Mesothelial cell of epicardium (in vitro differentiated cells): ENCODE data around the gene PPEF2. TPM values are rescaled to one million over a fixed set of nuclear protein-coding genes. Genes with fewer than 3 reads are reported as not detected.

ENCODE experiments used
- DNase-seq, 2 experiments: peaks; one replicate each; pipeline ENCODE4 v3.0.0; 2021; ENCODE audit warnings: low spot score in 2 of 2; ENCODE audit not compliant: unreplicated experiment in 2 of 2
- H3K27ac Mint-ChIP-seq: 2 replicates; pipeline ENCODE4 v1.8.0; 2021; ENCODE audit warnings: mixed read lengths
- H3K27me3 Mint-ChIP-seq: 2 replicates; pipeline ENCODE4 v1.8.0; 2021; ENCODE audit warnings: low read depth, mixed read lengths
- H3K36me3 Mint-ChIP-seq: 2 replicates; pipeline ENCODE4 v1.8.0; 2021; ENCODE audit warnings: mixed read lengths
- H3K4me1 Mint-ChIP-seq: 2 replicates; pipeline ENCODE4 v1.8.0; 2021; ENCODE audit warnings: mixed read lengths
- H3K4me3 Mint-ChIP-seq: 2 replicates; pipeline ENCODE4 v1.8.0; 2021; ENCODE audit warnings: mild to moderate bottlenecking, moderate library complexity, mixed read lengths
- H3K9me3 Mint-ChIP-seq: 2 replicates; pipeline ENCODE4 v1.8.0; 2021; ENCODE audit warnings: mixed read lengths
- CTCF ChIP-seq: fragments of 200-600 bp; sonication (generic); IDR thresholded peaks from one replicate; pipeline ENCODE4 v1.5.0; 2021; ENCODE audit warnings: antibody characterized with exemption; ENCODE audit not compliant: unreplicated experiment
- total RNA-seq: library from RNA; stranded (reverse); gene quantifications from 3 replicates; pipeline ENCODE4 v1.2.1, GENCODE V29; 2021

The PPEF2 gene
- total RNA-seq, 1 donor from 2014 or later = not detected

- DNase-seq = no peak
- H3K9me3 Mint-ChIP-seq = peaks cover 5% of the 10 kb centered on the region
- H3K36me3 Mint-ChIP-seq = no peaks in the 10 kb centered on the region
- no peak overlapping the region for H3K4me3 Mint-ChIP-seq
- no peak overlapping the region for H3K27ac Mint-ChIP-seq
- no peaks in the 10 kb centered on the region for H3K4me1 Mint-ChIP-seq
- no peaks in the 10 kb centered on the region for H3K27me3 Mint-ChIP-seq
- no peak for TF ChIP-seq CTCF
These were observed 71.3 kb downstream of the PPEF2 start for GRCh38 chr4:75830906-75831305.

DNA sequence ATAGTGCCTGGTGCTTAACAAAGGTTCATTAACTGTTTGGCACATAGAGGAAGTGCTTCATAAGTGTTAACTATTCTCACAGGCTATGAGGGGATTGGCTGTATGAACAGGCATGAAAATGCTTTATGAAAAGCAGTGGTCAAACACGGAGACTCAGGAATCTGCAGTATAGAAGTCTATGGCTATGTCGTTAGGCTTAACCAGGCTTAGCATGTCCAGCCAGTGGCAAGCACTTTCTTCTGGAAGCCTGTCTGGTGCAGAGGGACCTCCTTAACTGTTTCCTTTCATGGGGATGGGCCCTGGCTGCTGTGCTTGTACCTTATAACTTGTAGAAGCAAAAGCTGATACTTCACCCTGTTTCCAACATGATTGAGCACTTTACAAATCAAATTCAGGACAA lies 78.4 kb downstream of the PPEF2 start:
- Mint-ChIP-seq H3K27me3 (no peaks in the 10 kb centered on the region), H3K4me3 (no peak overlapping the region), H3K4me1 (no peaks in the 10 kb centered on the region), H3K9me3 (no peaks in the 10 kb centered on the region), H3K36me3 (no peaks in the 10 kb centered on the region), H3K27ac (no peak overlapping the region)
- DNase-seq = no peak
- TF ChIP-seq CTCF = no peak

GRCh38 chr4:75822416-75822815 lies 79.8 kb downstream of the PPEF2 start:
- Mint-ChIP-seq H3K4me3 (no peak overlapping the region), H3K27ac (no peak overlapping the region), H3K27me3 (no peaks in the 10 kb centered on the region), H3K36me3 (no peaks in the 10 kb centered on the region), H3K9me3 (no peaks in the 10 kb centered on the region), H3K4me1 (no peaks in the 10 kb centered on the region)
- no peak for DNase-seq
- no peak for TF ChIP-seq CTCF

- Mint-ChIP-seq H3K27me3 (no peaks in the 10 kb centered on the region), H3K4me3 (no peak overlapping the region), H3K9me3 (no peaks in the 10 kb centered on the region), H3K27ac (no peak overlapping the region), H3K4me1 (no peaks in the 10 kb centered on the region), H3K36me3 (no peaks in the 10 kb centered on the region)
- TF ChIP-seq CTCF = no peak
- no peak for DNase-seq
These were observed 80.3 kb downstream of the PPEF2 start for GRCh38 chr4:75821966-75822365.

- H3K27ac Mint-ChIP-seq = no peak overlapping the region
- H3K27me3 Mint-ChIP-seq = no peaks in the 10 kb centered on the region
- H3K36me3 Mint-ChIP-seq = peaks cover 3% of the 10 kb centered on the region
- TF ChIP-seq CTCF = no peak
- no peak for DNase-seq
- H3K4me1 Mint-ChIP-seq = no peaks in the 10 kb centered on the region
- no peaks in the 10 kb centered on the region for H3K9me3 Mint-ChIP-seq
- no peak overlapping the region for H3K4me3 Mint-ChIP-seq
These were observed 81.0 kb downstream of the PPEF2 start for GRCh38 chr4:75821216-75821615.

- Mint-ChIP-seq H3K36me3 (peaks cover 5% of the 10 kb centered on the region), H3K4me1 (no peaks in the 10 kb centered on the region), H3K27me3 (no peaks in the 10 kb centered on the region), H3K9me3 (no peaks in the 10 kb centered on the region), H3K4me3 (no peak overlapping the region), H3K27ac (no peak overlapping the region)
- no peak for DNase-seq
- TF ChIP-seq CTCF = no peak
These were observed 81.6 kb downstream of the PPEF2 start for GRCh38 chr4:75820676-75821075.
